ENCODE results near the gene IFNK.

Gene IFNK

GRCh38 chr9:27514551-27514950 is 9.5 kb upstream of the IFNK start:
- DNase-seq: no peak

- no peak for DNase-seq
Observed at GRCh38 chr9:27518006-27518405, 6.1 kb upstream of the IFNK start.

GRCh38 chr9:27518809-27519208 is 5.3 kb upstream of the IFNK start:
- DNase-seq: no peak

GRCh38 chr9:27519466-27520465 is 4.3 kb upstream of the IFNK start:
- no peak for DNase-seq

GRCh38 chr9:27520986-27521385 is 3.1 kb upstream of the IFNK start:
- DNase-seq: no peak

- DNase-seq: no peak
Observed at GRCh38 chr9:27523141-27523540, 949 bp upstream of the IFNK start.

GRCh38 chr9:27527702-27528075 is 3.6 kb downstream of the IFNK start:
- DNase-seq: no peak

- DNase-seq: peak; percentile 56
Observed at GRCh38 chr9:27528076-27528885, 4.2 kb downstream of the IFNK start.

GRCh38 chr9:27528886-27529315 is 4.8 kb downstream of the IFNK start:
- DNase-seq: peak; percentile 57

GRCh38 chr9:27529316-27530278 is 5.5 kb downstream of the IFNK start, which contains the start of gene MOB3B:
TSS of gene MOB3B (minus strand) at chr9:27529814. CDS start at chr9:27455550, 74,264 bp downstream.
- DNase-seq: peak; percentile 77

GRCh38 chr9:27530915-27531755 is 7.0 kb downstream of the IFNK start:
- DNase-seq: no peak

GRCh38 chr9:27532046-27532445 is 8.0 kb downstream of the IFNK start:
- no peak for DNase-seq

GRCh38 chr9:27533311-27533710 is 9.2 kb downstream of the IFNK start:
- DNase-seq: no peak

- no peak for DNase-seq
Observed at GRCh38 chr9:27534131-27534530, 10.0 kb downstream of the IFNK start.

- no peak for DNase-seq
Observed at GRCh38 chr9:27534658-27535209, 10.6 kb downstream of the IFNK start.

GRCh38 chr9:27535701-27536118 is 11.6 kb downstream of the IFNK start:
- DNase-seq: peak; percentile 3

- no peak for DNase-seq
Observed at GRCh38 chr9:27536168-27536567, 12.1 kb downstream of the IFNK start.

- DNase-seq: no peak
Observed at GRCh38 chr9:27537027-27537435, 12.9 kb downstream of the IFNK start.

- no peak for DNase-seq
Observed at GRCh38 chr9:27537756-27538155, 13.7 kb downstream of the IFNK start.

- no peak for DNase-seq
Observed at GRCh38 chr9:27538647-27539046, 14.6 kb downstream of the IFNK start.
